NT2/D1 (cell line): ENCODE data around the gene ARRDC1.

Experiments used
- SUZ12 ChIP-seq: IDR thresholded peaks from 2 replicates; pipeline ENCODE4 v1.6.1; 2011; ENCODE audit not compliant: insufficient read length, insufficient read depth; ENCODE audit errors: extremely low read depth
- YY1 ChIP-seq: IDR thresholded peaks from 2 replicates; pipeline ENCODE4 v1.6.1; 2011; ENCODE audit not compliant: insufficient read length, insufficient read depth
- ZNF274 ChIP-seq: IDR thresholded peaks from 2 replicates; pipeline ENCODE4 v1.6.1; 2011; ENCODE audit warnings: mild to moderate bottlenecking, low read depth, low read length

GRCh38 chr9:137626464-137626863 is 21.0 kb downstream of the ARRDC1 start:
- no peak for TF ChIP-seq ZNF274
- TF ChIP-seq YY1, result no peak
- no peak for TF ChIP-seq SUZ12
